ENCODE data around the gene XIRP1.

- TF ChIP-seq CTCF (IDR thresholded peaks at IDR 0.05; ENCODE audit: low read length) (no peak), EZH2 (optimal IDR thresholded peaks at IDR 0.05; ENCODE audit: low read depth, low read length) (no peak), EZH2phosphoT487 (IDR thresholded peaks at IDR 0.05; ENCODE audit: low read length) (no peak)
Measured at GRCh38 chr3:39165518-39165917, 26.9 kb downstream of the XIRP1 start.

Measured in MM.1S (cell line).